Activated T-cell treated with anti-CD3 and anti-CD28 coated beads, Interleukin-2, amount 50 U/mL, for 4 hours (primary cell): ENCODE results near the gene BPIFA3. TPM values are rescaled to one million over a fixed set of nuclear protein-coding genes. Genes with fewer than 3 reads are reported as not detected.

ENCODE experiments used
- ATAC-seq, 2 donors: fragments of 200-7000 bp; cut with Tn5 transposase; one replicate each; pipeline ENCODE4 v1.10.0; 2021
- DNase-seq: peaks from one replicate; pipeline ENCODE4 v3.0.0-alpha.2; 2020
- H3K27me3 Mint-ChIP-seq: one replicate; pipeline ENCODE4 v1.8.0; 2021; ENCODE audit warnings: low read depth, mixed read lengths
- H3K36me3 Mint-ChIP-seq: one replicate; pipeline ENCODE4 v1.8.0; 2022; ENCODE audit warnings: mixed read lengths; ENCODE audit not compliant: insufficient read depth
- H3K4me1 Mint-ChIP-seq: one replicate; pipeline ENCODE4 v1.8.0; 2021; ENCODE audit warnings: low read depth, mixed read lengths
- H3K4me3 Mint-ChIP-seq: one replicate; pipeline ENCODE4 v1.8.0; 2021; ENCODE audit warnings: mild to moderate bottlenecking, moderate library complexity, mixed read lengths
- H3K9me3 Mint-ChIP-seq: one replicate; pipeline ENCODE4 v1.8.0; 2021; ENCODE audit warnings: mixed read lengths
- total RNA-seq, 3 donors: library from RNA; stranded (reverse); gene quantifications; one replicate each; pipeline ENCODE4 v1.2.1, GENCODE V29; 2021

The BPIFA3 gene
- total RNA-seq, 3 donors from 2014 or later: not detected

- ATAC-seq: no peak
- no peak for DNase-seq
Observed at GRCh38 chr20:33236351-33236750, 19.2 kb downstream of the BPIFA3 start.

GRCh38 chr20:33237989-33238388, 20.8 kb downstream of the BPIFA3 start:
- no peak for DNase-seq
- peaks cover 14% of the 10 kb centered on the region for H3K27me3 Mint-ChIP-seq
- no peaks in the 10 kb centered on the region for H3K9me3 Mint-ChIP-seq
- ATAC-seq: no peak
- peaks cover 2% of the 10 kb centered on the region for H3K4me1 Mint-ChIP-seq
- H3K4me3 Mint-ChIP-seq: no peak overlapping the region
- H3K36me3 Mint-ChIP-seq: no peaks in the 10 kb centered on the region

More at GRCh38 chr20:33236351-33236750, 19.2 kb downstream of the BPIFA3 start:
- Mint-ChIP-seq H3K9me3 (no peaks in the 10 kb centered on the region), H3K27me3 (peaks cover 13% of the 10 kb centered on the region), H3K4me3 (no peak overlapping the region), H3K36me3 (no peaks in the 10 kb centered on the region), H3K4me1 (peaks cover 9% of the 10 kb centered on the region)

GRCh38 chr20:33239418-33239817, 22.3 kb downstream of the BPIFA3 start:
- Mint-ChIP-seq H3K9me3 (no peaks in the 10 kb centered on the region), H3K4me1 (no peaks in the 10 kb centered on the region), H3K27me3 (peaks cover 14% of the 10 kb centered on the region), H3K36me3 (no peaks in the 10 kb centered on the region), H3K4me3 (no peak overlapping the region)
- DNase-seq: no peak
- ATAC-seq: no peak

- DNase-seq (no peak), ATAC-seq (no peak)
- no peaks in the 10 kb centered on the region for H3K4me1 Mint-ChIP-seq
- no peaks in the 10 kb centered on the region for H3K36me3 Mint-ChIP-seq
- H3K9me3 Mint-ChIP-seq: no peaks in the 10 kb centered on the region
- H3K27me3 Mint-ChIP-seq: peaks cover 14% of the 10 kb centered on the region
- H3K4me3 Mint-ChIP-seq: no peak overlapping the region
Observed at GRCh38 chr20:33239979-33240736, 23.0 kb downstream of the BPIFA3 start.

GRCh38 chr20:33240923-33241322, 23.8 kb downstream of the BPIFA3 start:
- DNase-seq (no peak), ATAC-seq (no peak)
- Mint-ChIP-seq H3K4me3 (no peak overlapping the region), H3K36me3 (no peaks in the 10 kb centered on the region), H3K27me3 (peaks cover 11% of the 10 kb centered on the region), H3K9me3 (no peaks in the 10 kb centered on the region), H3K4me1 (no peaks in the 10 kb centered on the region)

- Mint-ChIP-seq H3K9me3 (no peaks in the 10 kb centered on the region), H3K4me1 (no peaks in the 10 kb centered on the region)
- ATAC-seq: no peak
Observed at GRCh38 chr20:33242319-33243100, 25.4 kb downstream of the BPIFA3 start.

GRCh38 chr20:33246077-33246476, 28.9 kb downstream of the BPIFA3 start:
- no peaks in the 10 kb centered on the region for H3K4me1 Mint-ChIP-seq
- no peak overlapping the region for H3K4me3 Mint-ChIP-seq
- no peaks in the 10 kb centered on the region for H3K9me3 Mint-ChIP-seq
- no peak for DNase-seq
- H3K36me3 Mint-ChIP-seq: no peaks in the 10 kb centered on the region
- peaks cover 3% of the 10 kb centered on the region for H3K27me3 Mint-ChIP-seq
- no peak for ATAC-seq

More at GRCh38 chr20:33242319-33243100, 25.4 kb downstream of the BPIFA3 start:
- H3K27me3 Mint-ChIP-seq: peaks cover 8% of the 10 kb centered on the region
- H3K4me3 Mint-ChIP-seq: no peak overlapping the region
- H3K36me3 Mint-ChIP-seq: no peaks in the 10 kb centered on the region
- DNase-seq: no peak

GRCh38 chr20:33249456-33249855, 32.3 kb downstream of the BPIFA3 start:
- Mint-ChIP-seq H3K4me1 (no peaks in the 10 kb centered on the region), H3K4me3 (no peak overlapping the region), H3K36me3 (no peaks in the 10 kb centered on the region), H3K27me3 (peaks cover 5% of the 10 kb centered on the region), H3K9me3 (no peaks in the 10 kb centered on the region)
- ATAC-seq: no peak
- DNase-seq: no peak

- no peaks in the 10 kb centered on the region for H3K4me1 Mint-ChIP-seq
Observed at GRCh38 chr20:33250666-33251065, 33.5 kb downstream of the BPIFA3 start.

GRCh38 chr20:33251496-33251895, 34.3 kb downstream of the BPIFA3 start:
- Mint-ChIP-seq H3K36me3 (no peaks in the 10 kb centered on the region), H3K9me3 (no peaks in the 10 kb centered on the region), H3K4me3 (no peak overlapping the region), H3K4me1 (no peaks in the 10 kb centered on the region), H3K27me3 (peaks cover 9% of the 10 kb centered on the region)
- no peak for DNase-seq
- no peak for ATAC-seq

More at GRCh38 chr20:33250666-33251065, 33.5 kb downstream of the BPIFA3 start:
- H3K9me3 Mint-ChIP-seq: no peaks in the 10 kb centered on the region
- no peak for DNase-seq
- H3K27me3 Mint-ChIP-seq: peaks cover 9% of the 10 kb centered on the region
- no peaks in the 10 kb centered on the region for H3K36me3 Mint-ChIP-seq
- no peak for ATAC-seq
- H3K4me3 Mint-ChIP-seq: no peak overlapping the region

- Mint-ChIP-seq H3K36me3 (no peaks in the 10 kb centered on the region), H3K27me3 (peaks cover 9% of the 10 kb centered on the region), H3K4me1 (no peaks in the 10 kb centered on the region), H3K4me3 (no peak overlapping the region), H3K9me3 (no peaks in the 10 kb centered on the region)
- no peak for DNase-seq
- ATAC-seq: no peak
Observed at GRCh38 chr20:33252460-33252859, 35.3 kb downstream of the BPIFA3 start.

GRCh38 chr20:33255005-33255404, 37.9 kb downstream of the BPIFA3 start:
- Mint-ChIP-seq H3K27me3 (peaks cover 13% of the 10 kb centered on the region), H3K4me3 (no peak overlapping the region), H3K4me1 (no peaks in the 10 kb centered on the region), H3K9me3 (no peaks in the 10 kb centered on the region), H3K36me3 (no peaks in the 10 kb centered on the region)
- no peak for ATAC-seq
- DNase-seq: no peak

- peaks cover 19% of the 10 kb centered on the region for H3K27me3 Mint-ChIP-seq
- no peaks in the 10 kb centered on the region for H3K4me1 Mint-ChIP-seq
- H3K36me3 Mint-ChIP-seq: no peaks in the 10 kb centered on the region
- H3K9me3 Mint-ChIP-seq: no peaks in the 10 kb centered on the region
- no peak overlapping the region for H3K4me3 Mint-ChIP-seq
- ATAC-seq (no peak), DNase-seq (no peak)
Observed at GRCh38 chr20:33257237-33257636, 40.1 kb downstream of the BPIFA3 start.

- Mint-ChIP-seq H3K36me3 (no peaks in the 10 kb centered on the region), H3K4me1 (no peaks in the 10 kb centered on the region), H3K4me3 (no peak overlapping the region), H3K27me3 (peaks cover 21% of the 10 kb centered on the region), H3K9me3 (no peaks in the 10 kb centered on the region)
- ATAC-seq: no peak
- DNase-seq: no peak
Observed at GRCh38 chr20:33259371-33259770, 42.2 kb downstream of the BPIFA3 start.

- Mint-ChIP-seq H3K36me3 (no peaks in the 10 kb centered on the region), H3K4me1 (no peaks in the 10 kb centered on the region), H3K27me3 (peaks cover 19% of the 10 kb centered on the region), H3K9me3 (no peaks in the 10 kb centered on the region), H3K4me3 (no peak overlapping the region)
- ATAC-seq (no peak), DNase-seq (no peak)
Observed at GRCh38 chr20:33261465-33261864, 44.3 kb downstream of the BPIFA3 start.
